SH-SY5Y (cell line): Measurements from ENCODE around the gene MRC2.

Experiments
- GATA2 ChIP-seq: IDR thresholded peaks from 2 replicates; pipeline ENCODE4 v1.6.1; 2011; ENCODE audit warnings: mild to moderate bottlenecking, low read depth, low read length
- GATA3 ChIP-seq: IDR thresholded peaks from 2 replicates; pipeline ENCODE4 v1.6.1; 2011; ENCODE audit warnings: low read depth, mild to moderate bottlenecking, low read length, moderate library complexity

GRCh38 chr17:62652251-62653001 is 25.0 kb downstream of the MRC2 start:
- TF ChIP-seq GATA2 (no peak), GATA3 (no peak)
